Mucosa of descending colon (tissue), 3 donors: ENCODE results near the gene ST7. TPM values are rescaled to one million over a fixed set of nuclear protein-coding genes. Genes with fewer than 3 reads are reported as not detected.

Source experiments
- ATAC-seq: fragments of 200-7000 bp; cut with Tn5 transposase; one replicate; pipeline ENCODE4 v1.9.1; 2020; ENCODE audit warnings: mild to moderate bottlenecking, moderate library complexity
- DNase-seq, 3 donors: peaks; one replicate each; pipeline ENCODE4 v3.0.0-alpha.2; 2020
- H3K36me3 ChIP-seq: fragments of 200-600 bp; one replicate; pipeline ENCODE4 v1.8.0; 2021; ENCODE audit warnings: low read depth, mild to moderate bottlenecking
- H3K4me1 ChIP-seq: fragments of 200-600 bp; one replicate; pipeline ENCODE4 v1.8.0; 2021; ENCODE audit warnings: low read depth, mild to moderate bottlenecking
- H3K4me3 ChIP-seq: fragments of 200-600 bp; one replicate; pipeline ENCODE4 v1.8.0; 2021; ENCODE audit warnings: mild to moderate bottlenecking
- H3K9me3 ChIP-seq: fragments of 200-600 bp; one replicate; pipeline ENCODE4 v1.8.0; 2021; ENCODE audit warnings: mild to moderate bottlenecking
- intact Hi-C, 2 donors: fragments of 100-400 bp; cut with DNase I in 1 of 2; cut with micrococcal nuclease in 1 of 2; formaldehyde crosslinking; loops; one replicate each; pipeline versions ENCODE4 v1.11.0 to v1.11.1; 2022; cut with DNase I, micrococcal nuclease
- total RNA-seq, 3 donors: library from RNA; stranded (reverse); fragmentation: NEBNext Ultra II Directional in 2 of 3; extraction: Animal tissue kit (Norgen Biotek cat#: 25700) in 2 of 3; gene quantifications; one replicate each; pipeline versions ENCODE4 v1.2.1 to v1.2.4, GENCODE V29; 2021 to 2023
- TF ChIP-seq, protein P1 (sequence below): fragments of 200-600 bp; IDR thresholded peaks from one replicate; pipeline ENCODE4 v1.8.0; 2022; ENCODE audit warnings: antibody characterized with exemption, mild to moderate bottlenecking
- donor health status: DM: no; HTN: no; CAD: no; lungs with moderate emphysema.
- donor health status: DM: no; HTN: no; CAD: no.
- donor health status: DM: no; HTN: yes; CAD: no.

Gene ST7
- total RNA-seq, 3 donors from 2014 or later, result 10.1 to 22.0 (median 11.3) TPM

DNA sequence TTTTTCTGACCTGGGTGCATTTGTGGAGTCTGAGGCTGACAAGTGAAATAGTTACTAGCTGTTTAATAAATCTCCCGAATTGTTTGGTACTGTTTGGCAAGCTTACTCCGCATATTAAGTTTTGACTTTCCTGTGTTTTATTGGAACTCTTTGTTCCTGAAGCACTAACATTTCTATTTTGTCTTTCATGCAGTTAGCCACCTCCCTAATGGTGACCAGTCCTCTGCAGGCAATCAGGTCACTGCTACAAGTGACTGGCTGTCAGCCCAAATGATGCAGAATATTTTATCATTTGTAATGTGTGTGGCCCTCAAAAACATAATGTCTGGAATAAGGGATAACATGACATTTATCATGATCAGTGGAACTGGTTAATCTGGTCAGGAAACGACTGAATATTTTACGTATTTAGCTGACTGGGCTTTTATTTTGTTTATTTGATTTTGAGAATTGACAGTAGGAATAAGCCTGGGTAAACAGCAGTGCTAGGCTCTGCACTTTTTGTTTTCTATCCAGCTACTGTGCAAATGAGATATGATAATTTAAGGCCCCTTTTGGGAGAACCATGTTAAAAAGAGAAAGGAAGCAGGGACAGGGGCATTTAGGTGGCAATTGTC, 82.9 kb downstream of the ST7 start:
- intact Hi-C loops, result no loop called here
- Histone ChIP-seq H3K4me1 (no peaks in the 10 kb centered on the region), H3K9me3 (no peaks in the 10 kb centered on the region), H3K36me3 (no peaks in the 10 kb centered on the region), H3K4me3 (no peak overlapping the region)
- ATAC-seq, result no peak
- no peak for DNase-seq
- TF ChIP-seq, protein P1, sequence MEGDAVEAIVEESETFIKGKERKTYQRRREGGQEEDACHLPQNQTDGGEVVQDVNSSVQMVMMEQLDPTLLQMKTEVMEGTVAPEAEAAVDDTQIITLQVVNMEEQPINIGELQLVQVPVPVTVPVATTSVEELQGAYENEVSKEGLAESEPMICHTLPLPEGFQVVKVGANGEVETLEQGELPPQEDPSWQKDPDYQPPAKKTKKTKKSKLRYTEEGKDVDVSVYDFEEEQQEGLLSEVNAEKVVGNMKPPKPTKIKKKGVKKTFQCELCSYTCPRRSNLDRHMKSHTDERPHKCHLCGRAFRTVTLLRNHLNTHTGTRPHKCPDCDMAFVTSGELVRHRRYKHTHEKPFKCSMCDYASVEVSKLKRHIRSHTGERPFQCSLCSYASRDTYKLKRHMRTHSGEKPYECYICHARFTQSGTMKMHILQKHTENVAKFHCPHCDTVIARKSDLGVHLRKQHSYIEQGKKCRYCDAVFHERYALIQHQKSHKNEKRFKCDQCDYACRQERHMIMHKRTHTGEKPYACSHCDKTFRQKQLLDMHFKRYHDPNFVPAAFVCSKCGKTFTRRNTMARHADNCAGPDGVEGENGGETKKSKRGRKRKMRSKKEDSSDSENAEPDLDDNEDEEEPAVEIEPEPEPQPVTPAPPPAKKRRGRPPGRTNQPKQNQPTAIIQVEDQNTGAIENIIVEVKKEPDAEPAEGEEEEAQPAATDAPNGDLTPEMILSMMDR, result no peak

DNA sequence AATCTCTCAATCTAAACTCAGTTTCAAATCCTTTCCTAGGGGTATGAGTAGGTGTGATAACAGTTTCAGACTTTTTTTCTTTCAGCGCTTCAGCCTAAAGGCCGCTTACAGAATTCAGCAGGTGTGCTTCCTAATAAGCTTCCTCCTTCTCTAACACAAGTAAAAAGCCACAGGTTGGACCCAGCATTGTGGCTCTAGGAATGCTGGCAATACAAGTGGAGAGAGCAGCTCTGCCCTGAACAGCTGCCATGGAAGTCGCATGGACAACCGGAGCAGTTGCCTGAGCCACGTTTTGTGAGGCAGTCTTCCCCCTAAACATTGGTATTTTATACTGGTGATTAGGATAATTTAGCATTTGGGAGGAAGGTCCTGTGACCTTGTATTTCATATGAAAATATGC, 83.5 kb downstream of the ST7 start:
- H3K9me3 ChIP-seq, result no peaks in the 10 kb centered on the region
- H3K36me3 ChIP-seq, result no peaks in the 10 kb centered on the region
- no peaks in the 10 kb centered on the region for H3K4me1 ChIP-seq
- TF ChIP-seq, protein P1, result no peak
- no peak for DNase-seq
- no peak overlapping the region for H3K4me3 ChIP-seq
- no peak for ATAC-seq
- intact Hi-C loops, result no loop called here

DNA sequence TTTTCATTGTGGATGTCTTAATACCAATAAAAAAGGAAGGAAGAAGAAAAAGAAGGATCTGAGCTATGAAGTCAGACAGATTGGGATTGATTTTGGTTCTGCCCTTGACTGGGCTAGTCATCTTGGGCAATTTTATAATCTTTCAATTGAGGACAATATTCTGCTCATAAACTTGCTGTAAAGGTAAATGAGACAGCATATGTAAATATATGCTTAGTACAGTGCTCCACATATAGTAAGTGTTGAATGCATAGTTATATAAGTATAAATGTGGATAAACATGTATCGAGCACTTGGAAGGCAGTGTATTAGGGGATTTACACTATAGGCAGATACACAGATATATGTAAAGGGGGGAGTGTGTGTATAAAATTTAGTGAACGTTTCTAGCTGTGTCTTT, 85.1 kb downstream of the ST7 start:
- ATAC-seq, result peak; percentile 69
- Histone ChIP-seq H3K4me1 (no peaks in the 10 kb centered on the region), H3K9me3 (no peaks in the 10 kb centered on the region), H3K36me3 (no peaks in the 10 kb centered on the region), H3K4me3 (no peak overlapping the region)
- no peak for DNase-seq
- TF ChIP-seq, protein P1, result no peak
- intact Hi-C loops, result no loop called here

DNA sequence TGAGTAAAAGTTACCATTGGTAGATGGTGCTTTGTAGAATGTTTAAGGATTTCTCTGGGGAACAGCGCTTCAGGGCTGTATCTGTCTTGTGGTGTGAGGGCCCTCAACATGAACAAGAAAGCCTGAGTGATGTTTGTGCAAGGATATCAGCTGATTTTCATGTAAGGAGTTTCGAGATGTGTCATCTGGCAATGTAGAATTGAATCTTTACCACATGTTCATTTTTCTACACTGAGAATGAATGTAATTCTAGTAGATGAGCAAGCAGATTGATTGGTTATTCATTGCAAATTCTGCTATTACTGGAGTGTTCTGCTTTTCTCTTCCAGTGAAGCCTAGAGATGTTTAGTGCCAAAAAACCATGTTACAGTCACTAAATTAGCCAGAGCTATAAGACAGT, 87.7 kb downstream of the ST7 start:
- no peaks in the 10 kb centered on the region for H3K4me1 ChIP-seq
- ATAC-seq (no peak), DNase-seq (no peak)

DNA sequence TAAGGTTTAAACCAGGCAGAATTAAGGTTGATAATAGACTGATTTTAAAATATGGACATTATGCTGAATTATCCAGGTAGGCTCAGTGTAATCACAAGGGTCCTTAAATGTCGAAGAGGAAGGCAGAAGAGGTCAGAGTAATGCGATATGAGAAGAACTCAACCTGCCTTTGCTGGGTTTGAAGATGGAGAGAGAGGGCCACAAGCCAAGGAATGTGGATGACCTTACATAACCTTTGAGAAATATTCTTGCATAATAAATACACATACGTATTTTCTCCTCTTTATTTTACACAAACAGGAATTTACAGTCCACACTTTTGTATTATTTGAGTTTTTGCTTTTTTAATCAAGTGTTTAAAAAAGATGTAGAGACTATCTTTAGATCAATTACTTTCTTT, 88.5 kb downstream of the ST7 start:
- DNase-seq (no peak), ATAC-seq (no peak)
- no peaks in the 10 kb centered on the region for H3K36me3 ChIP-seq
- intact Hi-C loops, result no loop called here
- H3K4me1 ChIP-seq, result peaks cover 5% of the 10 kb centered on the region
- TF ChIP-seq, protein P1, result no peak
- H3K9me3 ChIP-seq, result no peaks in the 10 kb centered on the region
- H3K4me3 ChIP-seq, result no peak overlapping the region

More for the DNA sequence above, 87.7 kb downstream of the ST7 start:
- no peaks in the 10 kb centered on the region for H3K9me3 ChIP-seq
- TF ChIP-seq, protein P1, result no peak
- H3K36me3 ChIP-seq, result no peaks in the 10 kb centered on the region
- no peak overlapping the region for H3K4me3 ChIP-seq
- intact Hi-C loops, result no loop called here
